Panc1 (cell line): ENCODE results near the gene CIB4. TPM values are rescaled to one million over a fixed set of nuclear protein-coding genes. Genes with fewer than 3 reads are reported as not detected.

ENCODE experiments used
- ATAC-seq: fragments of 200-7000 bp; cut with Tn5 transposase; 2 replicates; pipeline ENCODE4 v1.9.1; 2020; ENCODE audit warnings: mild to moderate bottlenecking, moderate library complexity
- BruUV-seq: library from RNA; stranded (reverse); fragments of 400-500 nt; replicated peaks from 2 replicates; lab custom pipeline; 2021; lab: Mats Ljungman, UMichigan
- CTCF ChIA-PET: fragments of 300-600 bp; sonication (Branson Sonifier 250); formaldehyde crosslinking; loops from one replicate; lab custom pipeline; 2022; ENCODE audit warnings: antibody characterized with exemption; lab: Charles Lee
- POLR2A ChIA-PET: fragments of 300-600 bp; sonication (Branson Sonifier 250); formaldehyde crosslinking; loops from one replicate; lab custom pipeline; 2022; ENCODE audit warnings: antibody characterized with exemption; lab: Charles Lee
- DNase-seq: peaks from one replicate; pipeline ENCODE4 v3.0.0-alpha.2; 2010; ENCODE audit warnings: low read depth, low spot score
- H3K27ac ChIP-seq: 2 replicates; pipeline ENCODE4 v1.5.1; 2011; ENCODE audit warnings: mild to moderate bottlenecking, low read length, inconsistent platforms
- H3K27me3 ChIP-seq: fragments of 200-500 bp; sonication (Bioruptor generic); 2 replicates; pipeline ENCODE4 v1.6.0; 2014; ENCODE audit warnings: low read length, inconsistent platforms; ENCODE audit not compliant: control insufficient read depth, insufficient read depth
- H3K36me3 ChIP-seq: fragments of 200-500 bp; sonication (Bioruptor generic); 2 replicates; pipeline ENCODE4 v1.5.1; 2014; ENCODE audit warnings: inconsistent platforms, mild to moderate bottlenecking, low read length, moderate library complexity; ENCODE audit not compliant: control insufficient read depth, insufficient read depth
- H3K4me1 ChIP-seq: 2 replicates; pipeline ENCODE4 v1.5.1; 2011; ENCODE audit warnings: inconsistent platforms, mild to moderate bottlenecking, low read length, moderate library complexity; ENCODE audit not compliant: control insufficient read depth, insufficient read depth
- H3K4me3 ChIP-seq, 2 experiments: 2 replicates each; pipeline ENCODE4 v1.5.1; 2011 to 2012; ENCODE audit warnings: low read depth in 2 of 2, low read length in 2 of 2, mild to moderate bottlenecking in 2 of 2, inconsistent platforms in 1 of 2, moderate library complexity in 1 of 2
- H3K9me3 ChIP-seq: fragments of 200-500 bp; sonication (Bioruptor generic); 2 replicates; pipeline ENCODE4 v1.5.1; 2014; ENCODE audit warnings: low read depth, mild to moderate bottlenecking, inconsistent platforms, low read length, moderate library complexity; ENCODE audit not compliant: control insufficient read depth, insufficient read depth
- CTCF ChIP-seq: fragments of 450-650 bp; IDR thresholded peaks from 2 replicates; pipeline ENCODE4 v1.5.1; 2017; ENCODE audit warnings: mild to moderate bottlenecking
- POLR2AphosphoS5 ChIP-seq: IDR thresholded peaks from 2 replicates; pipeline ENCODE4 v1.6.1; 2012; ENCODE audit warnings: mild to moderate bottlenecking, low read depth, low read length, moderate library complexity
- REST ChIP-seq, 2 experiments: IDR thresholded peaks; 2 replicates each; pipeline ENCODE4 v1.6.1; 2011 to 2012; ENCODE audit warnings: low read depth in 2 of 2, control low read depth in 1 of 2, low read length in 1 of 2, mild to moderate bottlenecking in 1 of 2, moderate library complexity in 1 of 2; ENCODE audit not compliant: insufficient read depth in 1 of 2
- SIN3A ChIP-seq: IDR thresholded peaks from 2 replicates; pipeline ENCODE4 v1.6.1; 2012; ENCODE audit warnings: low read depth, mild to moderate bottlenecking, low read length, moderate library complexity, borderline replicate concordance; ENCODE audit not compliant: insufficient read depth
- TCF7L2 ChIP-seq: IDR thresholded peaks from 2 replicates; pipeline ENCODE4 v1.6.1; 2011; ENCODE audit warnings: mild to moderate bottlenecking, low read depth, low read length, inconsistent platforms
- in situ Hi-C: cut with HindIII; loops from 2 replicates; pipeline ENCODE4 v1.10.0; 2016; ENCODE audit warnings: low sequenced_read_pairs, low pct_unique_long_range_greater_than_20kb
- intact Hi-C: fragments of 100-400 bp; cut with micrococcal nuclease; formaldehyde crosslinking; loops from one replicate; pipeline ENCODE4 v1.10.0; 2022; ENCODE audit not compliant: unreplicated experiment
- total RNA-seq: library from RNA; stranded (reverse); gene quantifications from one replicate; pipeline ENCODE4 v1.2.1, GENCODE V29; 2021; ENCODE audit not compliant: unreplicated experiment

Gene CIB4
- total RNA-seq, 1 experiment from 2014 or later, result 0.33 TPM

GRCh38 chr2:26685341-26685740 is 44.2 kb upstream of the CIB4 start:
- BruUV-seq, result no TSS peak
- ChIA-PET CTCF (no interaction called here), POLR2A (interaction anchor here (0.6 kb wide), 1 partner anchor 215 kb away, joined by 3 read pairs; no protein-coding TSS in a partner anchor)
- H3K27me3 ChIP-seq, result no peaks in the 10 kb centered on the region; the same call in 1 of the 2 replicates
- DNase-seq (no peak), ATAC-seq (no peak)
- H3K36me3 ChIP-seq, result no peaks in the 10 kb centered on the region
- H3K4me1 ChIP-seq, result no peaks in the 10 kb centered on the region
- intact Hi-C loops, result no loop called here
- no peak overlapping the region for H3K4me3 ChIP-seq
- H3K27ac ChIP-seq, result no peak overlapping the region
- no peaks in the 10 kb centered on the region for H3K9me3 ChIP-seq
- in situ Hi-C loops, result no loop called here
- TF ChIP-seq TCF7L2 (no peak), POLR2AphosphoS5 (no peak), CTCF (no peak), REST (IDR thresholded peaks at IDR 0.05; ENCODE audit: insufficient read depth in 1 of 2, low read depth in 2 of 2, low read length in 1 of 2) (no peak), SIN3A (no peak)

- no peaks in the 10 kb centered on the region for H3K4me1 ChIP-seq
- no peak for DNase-seq
- no peaks in the 10 kb centered on the region for H3K36me3 ChIP-seq
- H3K4me3 ChIP-seq, result no peak overlapping the region
- no TSS peak for BruUV-seq
- ChIA-PET CTCF (no interaction called here), POLR2A (interaction anchor here (0.5 kb wide), 1 partner anchor 32 kb away, joined by 3 read pairs; no protein-coding TSS in a partner anchor)
- TF ChIP-seq REST (IDR thresholded peaks at IDR 0.05; ENCODE audit: insufficient read depth in 1 of 2, low read depth in 2 of 2, low read length in 1 of 2) (no peak), POLR2AphosphoS5 (no peak), TCF7L2 (no peak), SIN3A (no peak), CTCF (no peak)
- no peak overlapping the region for H3K27ac ChIP-seq
- 0 out of 2 replicates have a peak, but pooled peaks cover under 1% of the 10 kb centered on the region for H3K27me3 ChIP-seq
- intact Hi-C loops, result no loop called here
- in situ Hi-C loops, result no loop called here
- H3K9me3 ChIP-seq, result no peaks in the 10 kb centered on the region
- no peak for ATAC-seq
These were observed 42.4 kb upstream of the CIB4 start for GRCh38 chr2:26683583-26683982.
